GM23338 (cell line): Measurements from ENCODE around the gene CFDP1.

ENCODE experiments used
- EZH2 ChIP-seq: fragments of 200-600 bp; sonication (generic); IDR thresholded peaks from one replicate; pipeline ENCODE4 v1.8.0; 2017; ENCODE audit warnings: antibody characterized with exemption, mild to moderate bottlenecking, low read depth; ENCODE audit not compliant: unreplicated experiment
- EZH2phosphoT487 ChIP-seq: fragments of 200-600 bp; sonication (generic); IDR thresholded peaks from one replicate; pipeline ENCODE4 v1.8.1; 2018; ENCODE audit warnings: antibody characterized with exemption; ENCODE audit not compliant: unreplicated experiment
- JUNB ChIP-seq: IDR thresholded peaks from one replicate; pipeline ENCODE4 v1.6.1; 2016; ENCODE audit warnings: antibody characterized with exemption; ENCODE audit not compliant: unreplicated experiment
- NANOG ChIP-seq: IDR thresholded peaks from 2 replicates; pipeline ENCODE4 v1.6.1; 2016; ENCODE audit warnings: antibody characterized with exemption, borderline replicate concordance
- POLR2AphosphoS5 ChIP-seq: IDR thresholded peaks from 2 replicates; pipeline ENCODE4 v1.6.1; 2016; ENCODE audit warnings: antibody characterized with exemption, low read depth
- REST ChIP-seq: IDR thresholded peaks from one replicate; pipeline ENCODE4 v1.6.1; 2018; ENCODE audit warnings: antibody characterized with exemption; ENCODE audit not compliant: unreplicated experiment
- STAT1 ChIP-seq: IDR thresholded peaks from one replicate; pipeline ENCODE4 v1.6.1; 2016; ENCODE audit warnings: antibody characterized with exemption; ENCODE audit not compliant: unreplicated experiment
- ZNF114 ChIP-seq: fragments of 250-450 bp; sonication (Bioruptor Pico); IDR thresholded peaks from 2 replicates; pipeline ENCODE4 v1.5.0; 2020; ENCODE audit warnings: mild to moderate bottlenecking, moderate library complexity
- ZNF331 ChIP-seq: fragments of 250-450 bp; sonication (Bioruptor Pico); IDR thresholded peaks from 2 replicates; pipeline ENCODE4 v1.5.0; 2020; ENCODE audit warnings: low read depth, mild to moderate bottlenecking, moderate library complexity
- TF ChIP-seq, protein P1 (sequence below), 2 experiments: fragments of 200-600 bp in 1 of 2; sonication (generic) in 1 of 2; conservative IDR thresholded peaks; 2 replicates each; pipeline versions ENCODE4 v1.5.1 to v1.6.1; 2016 to 2017; ENCODE audit warnings: antibody characterized with exemption in 2 of 2, low read depth in 2 of 2, mild to moderate bottlenecking in 2 of 2, moderate library complexity in 1 of 2
- TF ChIP-seq, protein P2 (sequence below): IDR thresholded peaks from 2 replicates; pipeline ENCODE4 v1.6.1; 2016; ENCODE audit warnings: antibody characterized with exemption

- TF ChIP-seq, protein P1, sequence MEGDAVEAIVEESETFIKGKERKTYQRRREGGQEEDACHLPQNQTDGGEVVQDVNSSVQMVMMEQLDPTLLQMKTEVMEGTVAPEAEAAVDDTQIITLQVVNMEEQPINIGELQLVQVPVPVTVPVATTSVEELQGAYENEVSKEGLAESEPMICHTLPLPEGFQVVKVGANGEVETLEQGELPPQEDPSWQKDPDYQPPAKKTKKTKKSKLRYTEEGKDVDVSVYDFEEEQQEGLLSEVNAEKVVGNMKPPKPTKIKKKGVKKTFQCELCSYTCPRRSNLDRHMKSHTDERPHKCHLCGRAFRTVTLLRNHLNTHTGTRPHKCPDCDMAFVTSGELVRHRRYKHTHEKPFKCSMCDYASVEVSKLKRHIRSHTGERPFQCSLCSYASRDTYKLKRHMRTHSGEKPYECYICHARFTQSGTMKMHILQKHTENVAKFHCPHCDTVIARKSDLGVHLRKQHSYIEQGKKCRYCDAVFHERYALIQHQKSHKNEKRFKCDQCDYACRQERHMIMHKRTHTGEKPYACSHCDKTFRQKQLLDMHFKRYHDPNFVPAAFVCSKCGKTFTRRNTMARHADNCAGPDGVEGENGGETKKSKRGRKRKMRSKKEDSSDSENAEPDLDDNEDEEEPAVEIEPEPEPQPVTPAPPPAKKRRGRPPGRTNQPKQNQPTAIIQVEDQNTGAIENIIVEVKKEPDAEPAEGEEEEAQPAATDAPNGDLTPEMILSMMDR (conservative IDR thresholded peaks at IDR 0.05; ENCODE audit: low read depth in 2 of 2): no peak
- TF ChIP-seq EZH2phosphoT487: no peak
- no peak for TF ChIP-seq JUNB
- TF ChIP-seq REST: no peak
- TF ChIP-seq EZH2: no peak
- no peak for TF ChIP-seq POLR2AphosphoS5
- TF ChIP-seq NANOG: no peak
- TF ChIP-seq, protein P2, sequence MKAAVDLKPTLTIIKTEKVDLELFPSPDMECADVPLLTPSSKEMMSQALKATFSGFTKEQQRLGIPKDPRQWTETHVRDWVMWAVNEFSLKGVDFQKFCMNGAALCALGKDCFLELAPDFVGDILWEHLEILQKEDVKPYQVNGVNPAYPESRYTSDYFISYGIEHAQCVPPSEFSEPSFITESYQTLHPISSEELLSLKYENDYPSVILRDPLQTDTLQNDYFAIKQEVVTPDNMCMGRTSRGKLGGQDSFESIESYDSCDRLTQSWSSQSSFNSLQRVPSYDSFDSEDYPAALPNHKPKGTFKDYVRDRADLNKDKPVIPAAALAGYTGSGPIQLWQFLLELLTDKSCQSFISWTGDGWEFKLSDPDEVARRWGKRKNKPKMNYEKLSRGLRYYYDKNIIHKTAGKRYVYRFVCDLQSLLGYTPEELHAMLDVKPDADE: no peak
- no peak for TF ChIP-seq ZNF331 (CRISPR knock-in tag)
- no peak for TF ChIP-seq STAT1
- TF ChIP-seq ZNF114 (CRISPR knock-in tag): no peak
Measured at GRCh38 chr16:75343941-75344340, 89.4 kb downstream of the CFDP1 start.
